Gastroesophageal sphincter (tissue), 4 donors: ENCODE data around the gene CYP46A1. TPM values are rescaled to one million over a fixed set of nuclear protein-coding genes. Genes with fewer than 3 reads are reported as not detected.

Source experiments
- ATAC-seq: fragments of 150-250 bp; one replicate; pipeline ENCODE4 v1.9.1; 2016; ENCODE audit warnings: mild to moderate bottlenecking, moderate library complexity
- H3K27ac ChIP-seq, 4 donors: fragments of 200-600 bp; sonication (generic) in 3 of 4; 1 replicate in 3 of 4; 2 replicates in 1 of 4; pipeline ENCODE4 v1.5.1; 2016 to 2019
- H3K27me3 ChIP-seq: fragments of 200-600 bp; sonication (generic); one replicate; pipeline ENCODE4 v1.5.1; 2019
- H3K36me3 ChIP-seq, 2 donors: fragments of 200-600 bp; sonication (generic); one replicate each; pipeline ENCODE4 v1.5.1; 2019; ENCODE audit warnings: control low read depth in 1 of 2
- H3K4me1 ChIP-seq, 3 donors: fragments of 200-600 bp; sonication (generic); 1 replicate in 2 of 3; 2 replicates in 1 of 3; pipeline ENCODE4 v1.5.1; 2016 to 2019; ENCODE audit warnings: control low read depth in 2 of 3
- H3K4me3 ChIP-seq, 2 donors: fragments of 200-600 bp; sonication (generic); one replicate each; pipeline ENCODE4 v1.5.1; 2019; ENCODE audit warnings: mild to moderate bottlenecking in 1 of 2, moderate library complexity in 1 of 2
- H3K9me3 ChIP-seq, 3 donors: fragments of 200-600 bp; sonication (generic); one replicate each; pipeline ENCODE4 v1.5.1; 2017 to 2019; ENCODE audit warnings: control low read depth in 2 of 3
- EP300 ChIP-seq: sonication (generic); formaldehyde crosslinking; IDR thresholded peaks from one replicate; pipeline ENCODE4 v1.6.1; 2017; ENCODE audit warnings: antibody characterized with exemption, mild to moderate bottlenecking
- POLR2A ChIP-seq, 2 donors: fragments of 450-650 bp; IDR thresholded peaks; one replicate each; pipeline ENCODE4 v1.6.1; 2017; ENCODE audit warnings: antibody characterized with exemption in 2 of 2, mild to moderate bottlenecking in 2 of 2, moderate library complexity in 1 of 2
- POLR2AphosphoS5 ChIP-seq: sonication (generic); formaldehyde crosslinking; IDR thresholded peaks from one replicate; pipeline ENCODE4 v1.6.1; 2017; ENCODE audit warnings: antibody characterized with exemption
- WGBS, 2 donors: methylation state at CpG; one replicate each; pipeline ENCODE4 v1.1.5; 2018; ENCODE audit warnings: low coverage in 1 of 2; 5-methylcytosine and 5-hydroxymethylcytosine counted together
- total RNA-seq, 4 donors: library from RNA; depleted of rRNA; stranded (reverse); fragments of >200 nt; gene quantifications; one replicate each; pipeline ENCODE4 v1.1.0, GENCODE V29; 2016
- TF ChIP-seq, protein P1 (sequence below), 4 experiments: fragments of 200-600 bp in 2 of 4; fragments of 450-650 bp in 2 of 4; sonication (generic) in 1 of 4; IDR thresholded peaks; one replicate each; pipeline ENCODE4 v1.5.1; 2017 to 2019; ENCODE audit warnings: antibody characterized with exemption in 4 of 4, mild to moderate bottlenecking in 2 of 4, moderate library complexity in 2 of 4

CYP46A1 gene
- total RNA-seq, 4 donors from 2014 or later, result 0.78 to 1.4 (median 0.94) TPM; not detected in 1

- Histone ChIP-seq H3K4me3 (no peak overlapping the region), H3K27ac (peak overlapping the region in 2 of 4 donors; percentile 33 to 48)
Measured at GRCh38 chr14:99734406-99735051, 50.4 kb downstream of the CYP46A1 start.

GRCh38 chr14:99735189-99736135, 51.4 kb downstream of the CYP46A1 start:
- Histone ChIP-seq H3K27ac (peak overlapping the region in 3 of 4 donors; percentile 8 to 48 (median 33)), H3K4me1 (peaks cover 0 to 95% (median 33%) of the 10 kb centered on the region in 3 donors), H3K36me3 (no peaks in the 10 kb centered on the region), H3K27me3 (no peaks in the 10 kb centered on the region), H3K4me3 (no peak overlapping the region), H3K9me3 (no peaks in the 10 kb centered on the region)
- 80 to 91% methylated on average over 4 to 10 of the region's 13 CpGs for whole genome bisulfite sequencing, 2 donors
- no peak for ATAC-seq
- TF ChIP-seq POLR2AphosphoS5 (no peak), EP300 (no peak), POLR2A (IDR thresholded peaks at IDR 0.05) (no peak)
- TF ChIP-seq, protein P1, sequence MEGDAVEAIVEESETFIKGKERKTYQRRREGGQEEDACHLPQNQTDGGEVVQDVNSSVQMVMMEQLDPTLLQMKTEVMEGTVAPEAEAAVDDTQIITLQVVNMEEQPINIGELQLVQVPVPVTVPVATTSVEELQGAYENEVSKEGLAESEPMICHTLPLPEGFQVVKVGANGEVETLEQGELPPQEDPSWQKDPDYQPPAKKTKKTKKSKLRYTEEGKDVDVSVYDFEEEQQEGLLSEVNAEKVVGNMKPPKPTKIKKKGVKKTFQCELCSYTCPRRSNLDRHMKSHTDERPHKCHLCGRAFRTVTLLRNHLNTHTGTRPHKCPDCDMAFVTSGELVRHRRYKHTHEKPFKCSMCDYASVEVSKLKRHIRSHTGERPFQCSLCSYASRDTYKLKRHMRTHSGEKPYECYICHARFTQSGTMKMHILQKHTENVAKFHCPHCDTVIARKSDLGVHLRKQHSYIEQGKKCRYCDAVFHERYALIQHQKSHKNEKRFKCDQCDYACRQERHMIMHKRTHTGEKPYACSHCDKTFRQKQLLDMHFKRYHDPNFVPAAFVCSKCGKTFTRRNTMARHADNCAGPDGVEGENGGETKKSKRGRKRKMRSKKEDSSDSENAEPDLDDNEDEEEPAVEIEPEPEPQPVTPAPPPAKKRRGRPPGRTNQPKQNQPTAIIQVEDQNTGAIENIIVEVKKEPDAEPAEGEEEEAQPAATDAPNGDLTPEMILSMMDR (IDR thresholded peaks at IDR 0.05), result no peak

More at GRCh38 chr14:99734406-99735051, 50.4 kb downstream of the CYP46A1 start:
- Histone ChIP-seq H3K4me1 (peaks cover 0 to 95% (median 33%) of the 10 kb centered on the region in 3 donors), H3K36me3 (no peaks in the 10 kb centered on the region), H3K9me3 (no peaks in the 10 kb centered on the region), H3K27me3 (no peaks in the 10 kb centered on the region)
- no peak for ATAC-seq
- TF ChIP-seq POLR2A (IDR thresholded peaks at IDR 0.05) (no peak), EP300 (no peak), POLR2AphosphoS5 (no peak)
- TF ChIP-seq, protein P1 (IDR thresholded peaks at IDR 0.05), result no peak
- WGBS, 2 donors, result no CpG with 5 or more reads among the region's 18 CpGs

DNA sequence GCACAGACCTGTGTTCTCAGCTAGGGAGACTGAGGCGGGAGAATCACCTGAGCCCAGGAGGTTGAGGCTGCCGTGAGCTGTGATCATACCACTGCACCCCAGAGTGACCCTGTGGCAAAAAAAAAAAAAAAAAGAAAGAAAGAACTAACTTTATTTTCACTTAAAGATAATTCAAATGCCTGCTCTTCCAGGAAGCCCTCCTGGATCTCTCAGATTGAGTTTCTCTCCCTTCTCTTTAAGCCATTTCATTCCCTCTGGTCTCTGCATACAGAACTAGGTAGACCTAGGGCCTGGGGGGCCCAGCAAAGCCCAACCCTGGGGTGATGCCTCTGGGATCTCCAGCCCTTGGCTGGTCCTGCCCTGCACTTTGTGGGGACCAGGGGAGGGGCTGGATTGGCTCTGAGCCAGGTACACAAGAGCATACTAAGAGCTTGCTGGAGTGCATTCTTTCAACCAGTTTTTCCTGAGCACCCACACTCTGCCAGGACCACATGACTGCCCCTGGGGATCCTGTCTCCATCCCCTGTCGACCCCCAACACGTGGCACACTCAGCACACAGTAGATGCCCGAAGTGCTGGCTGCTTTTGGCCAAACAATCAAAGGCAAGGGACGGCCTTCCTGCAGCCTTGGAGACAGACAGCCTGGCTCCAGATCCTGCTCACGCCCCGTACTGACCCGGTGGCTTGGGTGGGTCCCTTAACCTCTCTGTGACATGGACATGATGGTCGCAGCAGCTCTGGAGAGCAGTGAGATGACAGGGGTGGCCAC, 52.7 kb downstream of the CYP46A1 start:
- no peak for ATAC-seq
- TF ChIP-seq EP300 (no peak), POLR2AphosphoS5 (no peak), POLR2A (IDR thresholded peaks at IDR 0.05) (no peak)
- Histone ChIP-seq H3K4me1 (peaks cover 4 to 95% (median 33%) of the 10 kb centered on the region in 3 donors), H3K36me3 (no peaks in the 10 kb centered on the region), H3K27ac (peak overlapping the region; percentile 27 to 90 (median 88)), H3K9me3 (no peaks in the 10 kb centered on the region), H3K4me3 (peak overlapping the region in 1 of 2 donors; percentile 73), H3K27me3 (no peaks in the 10 kb centered on the region)
- 83 to 92% methylated on average over 1 to 2 of the region's 10 CpGs for WGBS, 2 donors

DNA sequence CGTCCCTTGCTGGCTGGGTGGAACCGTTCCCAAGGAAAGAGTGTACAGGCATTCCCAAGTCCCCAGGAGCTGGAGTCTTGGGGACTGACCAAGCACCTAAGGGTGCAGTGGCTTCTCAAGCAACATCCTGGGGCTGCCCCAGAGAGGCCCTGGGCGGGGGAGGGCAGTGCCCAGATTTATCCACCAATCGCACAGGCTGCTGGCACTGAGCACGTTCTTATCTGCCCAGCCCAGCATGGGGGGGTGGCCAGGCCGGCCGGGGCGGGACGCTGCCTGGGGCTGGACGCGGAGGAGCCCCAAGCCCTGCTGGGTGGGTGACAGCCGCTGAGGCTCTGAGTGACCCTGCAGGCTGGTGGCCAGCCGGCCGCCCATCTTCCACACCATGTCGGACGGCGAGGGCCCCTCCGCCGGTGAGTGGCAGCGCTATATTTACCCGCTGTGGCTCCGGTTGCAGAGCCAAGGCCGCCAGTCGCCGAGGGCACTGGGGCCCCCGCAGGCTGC, 53.4 kb downstream of the CYP46A1 start:
- TF ChIP-seq POLR2AphosphoS5 (peak; percentile 52), POLR2A (IDR thresholded peaks at IDR 0.05) (peak in 1 of 2 donors; percentile 27)
- TF ChIP-seq, protein P1 (IDR thresholded peaks at IDR 0.05), result no peak
- WGBS, 2 donors, result 2% methylated on average over 10 of the region's 26 CpGs; no CpG with 5 or more reads in 1 of the 2 donors
- Histone ChIP-seq H3K36me3 (no peaks in the 10 kb centered on the region), H3K27me3 (no peaks in the 10 kb centered on the region), H3K9me3 (no peaks in the 10 kb centered on the region), H3K4me3 (peak overlapping the region; percentile 53 to 73), H3K4me1 (peaks cover 4 to 95% (median 32%) of the 10 kb centered on the region in 3 donors), H3K27ac (peak overlapping the region; percentile 27 to 90 (median 88))
- peak; percentile 72 for ATAC-seq
